GM18867 (cell line): ENCODE results near the gene SALL2.
"Not testable (repeated sequence)": the region's sequence is repeated elsewhere in the genome, so short reads cannot be mapped to it uniquely, and the experiment has no call there.

ENCODE experiments used
- ATAC-seq: cut with Tn5 transposase; IDR thresholded peaks from one replicate; pipeline ENCODE4 v1.9.1; 2021; ENCODE audit warnings: mild to moderate bottlenecking, moderate library complexity; ENCODE audit not compliant: unreplicated experiment

Gene SALL2

GRCh38 chr14:21525962-21526671 is at the start of gene SALL2:
TSS of gene SALL2 (minus strand) at chr14:21526346. CDS start at chr14:21526127, 219 bp downstream.
- no peak for ATAC-seq

- no peak for ATAC-seq
These were observed 49.5 kb upstream of the SALL2 start for GRCh38 chr14:21575661-21576060.

GRCh38 chr14:21572604-21573003 is 46.5 kb upstream of the SALL2 start:
- no peak for ATAC-seq

- no peak for ATAC-seq
These were observed 32.6 kb upstream of the SALL2 start for GRCh38 chr14:21558703-21559170.

- ATAC-seq = no peak
These were observed 31.1 kb upstream of the SALL2 start for GRCh38 chr14:21557084-21557901.

- ATAC-seq = no peak
These were observed 30.4 kb upstream of the SALL2 start for GRCh38 chr14:21556378-21557083.

GRCh38 chr14:21553266-21553665 is 27.1 kb upstream of the SALL2 start:
- no peak for ATAC-seq

- ATAC-seq = not testable (repeated sequence)
These were observed 18.4 kb upstream of the SALL2 start for GRCh38 chr14:21544588-21544987.

- no peak for ATAC-seq
These were observed 17.8 kb upstream of the SALL2 start for GRCh38 chr14:21543963-21544362.

GRCh38 chr14:21543521-21543960 is 17.4 kb upstream of the SALL2 start:
- no peak for ATAC-seq

- ATAC-seq = no peak
These were observed 15.4 kb upstream of the SALL2 start for GRCh38 chr14:21541413-21542074.

GRCh38 chr14:21539189-21539940 is 13.2 kb upstream of the SALL2 start:
- no peak for ATAC-seq

- no peak for ATAC-seq
These were observed 10.9 kb upstream of the SALL2 start for GRCh38 chr14:21537090-21537424.

- ATAC-seq = no peak
These were observed 10.4 kb upstream of the SALL2 start for GRCh38 chr14:21536418-21537089.

GRCh38 chr14:21535545-21536417 is 9.6 kb upstream of the SALL2 start:
- no peak for ATAC-seq

GRCh38 chr14:21534576-21534975 is 8.4 kb upstream of the SALL2 start:
- ATAC-seq = no peak

- no peak for ATAC-seq
These were observed 7.1 kb upstream of the SALL2 start for GRCh38 chr14:21533294-21533693.

- ATAC-seq = no peak
These were observed 3.4 kb upstream of the SALL2 start for GRCh38 chr14:21529515-21529914.
